IPS-NIHi11 (cell line): Measurements from ENCODE around the gene PLEKHG4.

Experiments
- DNase-seq: peaks from one replicate; pipeline ENCODE4 v3.0.0; 2012; ENCODE audit warnings: mixed read lengths, low spot score

PLEKHG4 gene, protein sequence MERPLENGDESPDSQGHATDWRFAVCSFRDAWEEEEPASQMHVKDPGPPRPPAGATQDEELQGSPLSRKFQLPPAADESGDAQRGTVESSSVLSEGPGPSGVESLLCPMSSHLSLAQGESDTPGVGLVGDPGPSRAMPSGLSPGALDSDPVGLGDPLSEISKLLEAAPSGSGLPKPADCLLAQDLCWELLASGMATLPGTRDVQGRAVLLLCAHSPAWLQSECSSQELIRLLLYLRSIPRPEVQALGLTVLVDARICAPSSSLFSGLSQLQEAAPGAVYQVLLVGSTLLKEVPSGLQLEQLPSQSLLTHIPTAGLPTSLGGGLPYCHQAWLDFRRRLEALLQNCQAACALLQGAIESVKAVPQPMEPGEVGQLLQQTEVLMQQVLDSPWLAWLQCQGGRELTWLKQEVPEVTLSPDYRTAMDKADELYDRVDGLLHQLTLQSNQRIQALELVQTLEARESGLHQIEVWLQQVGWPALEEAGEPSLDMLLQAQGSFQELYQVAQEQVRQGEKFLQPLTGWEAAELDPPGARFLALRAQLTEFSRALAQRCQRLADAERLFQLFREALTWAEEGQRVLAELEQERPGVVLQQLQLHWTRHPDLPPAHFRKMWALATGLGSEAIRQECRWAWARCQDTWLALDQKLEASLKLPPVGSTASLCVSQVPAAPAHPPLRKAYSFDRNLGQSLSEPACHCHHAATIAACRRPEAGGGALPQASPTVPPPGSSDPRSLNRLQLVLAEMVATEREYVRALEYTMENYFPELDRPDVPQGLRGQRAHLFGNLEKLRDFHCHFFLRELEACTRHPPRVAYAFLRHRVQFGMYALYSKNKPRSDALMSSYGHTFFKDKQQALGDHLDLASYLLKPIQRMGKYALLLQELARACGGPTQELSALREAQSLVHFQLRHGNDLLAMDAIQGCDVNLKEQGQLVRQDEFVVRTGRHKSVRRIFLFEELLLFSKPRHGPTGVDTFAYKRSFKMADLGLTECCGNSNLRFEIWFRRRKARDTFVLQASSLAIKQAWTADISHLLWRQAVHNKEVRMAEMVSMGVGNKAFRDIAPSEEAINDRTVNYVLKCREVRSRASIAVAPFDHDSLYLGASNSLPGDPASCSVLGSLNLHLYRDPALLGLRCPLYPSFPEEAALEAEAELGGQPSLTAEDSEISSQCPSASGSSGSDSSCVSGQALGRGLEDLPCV

DNA sequence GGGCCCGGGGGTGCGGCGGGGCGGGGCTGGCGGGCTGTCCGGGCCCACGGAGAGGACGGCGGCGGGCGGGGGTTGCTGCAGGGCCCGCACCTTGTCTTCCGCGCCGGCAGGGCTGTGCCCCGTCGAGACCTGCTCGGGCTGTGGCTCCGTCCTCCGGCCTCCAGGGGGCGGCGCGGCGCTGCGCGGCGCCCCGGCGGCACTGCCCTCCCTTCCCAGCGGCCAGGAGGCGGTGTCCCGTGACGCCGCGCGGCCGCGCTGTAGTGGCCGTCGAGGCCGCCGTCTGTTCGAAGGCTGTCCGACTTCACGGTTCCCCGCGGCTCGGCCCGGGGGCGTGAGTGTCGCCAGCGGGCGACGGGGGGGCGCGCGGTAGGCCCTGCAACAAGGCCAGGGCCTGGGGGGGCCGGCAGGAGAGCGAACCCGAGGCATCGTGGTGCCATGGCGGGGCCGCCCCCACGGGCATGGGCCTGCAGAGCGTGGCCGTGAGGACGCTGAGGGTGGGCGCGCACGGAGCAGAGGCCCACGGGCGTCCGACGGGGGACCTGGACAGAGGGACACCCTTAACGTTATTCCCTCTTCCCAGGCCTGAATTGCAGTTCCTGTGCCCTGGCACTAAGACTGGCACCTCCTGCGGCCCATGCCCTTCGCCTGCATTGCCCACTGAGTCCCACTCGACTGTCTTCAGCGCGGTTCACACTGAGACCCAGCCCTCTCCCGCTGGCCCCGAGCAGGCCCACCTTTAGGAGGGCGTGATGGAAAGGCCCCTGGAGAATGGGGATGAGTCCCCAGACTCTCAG is at the start of gene PLEKHG4:
Gene PLEKHG4 (plus strand): TSS at position 237 of the 794 bp plus-strand sequence. CDS start 513 bp downstream, at position 750.
- peak; percentile 99 for DNase-seq

DNA sequence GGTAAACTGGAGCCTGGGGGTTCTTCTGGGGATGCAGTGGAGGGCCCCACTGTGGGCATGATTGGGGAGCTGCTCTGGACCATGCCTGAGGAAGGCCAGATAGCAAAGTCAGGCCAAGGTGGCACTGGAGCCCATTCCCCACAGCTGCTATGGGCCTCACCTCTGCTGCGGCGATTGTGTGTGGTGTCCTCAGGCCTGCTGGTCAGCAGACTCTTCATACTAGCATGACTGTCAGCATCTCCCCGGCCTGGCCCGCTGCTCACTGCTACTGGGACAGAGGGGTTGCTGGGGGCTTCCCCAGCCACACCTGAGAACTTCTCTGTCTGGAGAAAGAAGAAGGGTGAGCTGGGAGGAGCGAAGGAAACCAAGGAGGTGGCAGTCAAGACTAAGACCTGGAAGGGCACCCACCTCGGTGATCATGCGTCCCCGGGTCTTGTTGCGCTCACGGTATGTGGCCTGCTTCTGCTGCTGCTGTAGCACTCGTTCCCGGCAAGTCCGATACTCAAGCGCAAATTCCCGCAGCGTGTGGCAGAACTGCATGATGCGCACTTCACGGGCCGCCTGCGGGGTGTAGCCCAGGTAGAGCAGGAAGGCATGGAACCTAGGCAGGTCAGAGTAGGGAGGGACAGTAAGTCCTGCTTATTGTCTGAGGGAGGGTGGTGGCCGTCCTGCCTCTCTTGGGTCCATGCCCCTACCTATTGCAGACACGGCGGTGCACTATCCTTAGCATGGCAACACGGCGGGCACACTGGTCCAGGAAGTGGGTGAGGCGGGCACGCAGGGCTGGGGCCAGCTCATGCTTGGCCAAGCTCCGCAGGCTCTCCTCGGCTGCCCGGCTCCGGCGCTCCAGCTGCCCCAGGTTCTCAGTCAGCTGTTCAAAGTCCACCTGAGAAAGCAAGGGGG is 49.2 kb upstream of the PLEKHG4 start:
- no peak for DNase-seq

DNA sequence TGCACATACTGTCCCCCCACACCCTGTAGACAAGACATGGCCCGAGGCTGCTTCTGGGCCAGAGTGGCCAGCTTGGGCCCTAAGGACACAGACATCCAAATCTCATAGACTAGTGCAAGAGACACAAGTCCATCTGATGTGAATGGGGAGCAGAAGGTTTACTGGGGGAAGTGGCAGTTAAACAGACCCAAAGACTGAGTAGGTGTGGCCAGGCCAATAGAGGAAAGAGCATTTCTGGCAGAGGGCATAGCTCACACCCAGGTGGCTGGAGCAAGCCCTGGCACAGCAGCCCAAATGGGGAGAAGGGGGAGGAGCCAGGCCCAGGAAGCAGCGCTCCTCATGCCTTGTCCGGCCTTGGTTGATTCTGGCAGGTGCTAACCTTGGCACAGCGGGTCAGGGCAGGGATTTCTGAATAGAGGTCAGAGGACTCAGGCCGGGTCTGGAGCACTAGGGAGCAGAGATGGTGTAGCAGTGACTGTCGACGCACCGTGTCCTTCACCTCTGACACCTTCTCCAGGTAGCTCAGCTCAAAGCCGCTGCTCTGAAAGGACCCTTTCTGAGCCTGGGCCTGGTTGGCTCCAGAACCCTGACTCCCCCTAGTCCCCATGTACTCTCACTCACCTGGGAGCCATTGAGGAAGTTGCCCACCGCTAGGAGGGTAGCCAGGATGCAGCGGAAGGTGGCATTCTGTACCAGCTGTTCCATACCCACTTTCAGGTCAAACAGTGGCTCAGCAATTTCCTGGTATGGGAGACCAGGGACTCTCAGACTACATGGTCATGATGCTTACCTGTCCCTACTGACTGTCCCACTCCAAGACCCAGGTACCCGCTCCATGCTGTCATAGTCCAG is 48.3 kb upstream of the PLEKHG4 start:
- no peak for DNase-seq

DNA sequence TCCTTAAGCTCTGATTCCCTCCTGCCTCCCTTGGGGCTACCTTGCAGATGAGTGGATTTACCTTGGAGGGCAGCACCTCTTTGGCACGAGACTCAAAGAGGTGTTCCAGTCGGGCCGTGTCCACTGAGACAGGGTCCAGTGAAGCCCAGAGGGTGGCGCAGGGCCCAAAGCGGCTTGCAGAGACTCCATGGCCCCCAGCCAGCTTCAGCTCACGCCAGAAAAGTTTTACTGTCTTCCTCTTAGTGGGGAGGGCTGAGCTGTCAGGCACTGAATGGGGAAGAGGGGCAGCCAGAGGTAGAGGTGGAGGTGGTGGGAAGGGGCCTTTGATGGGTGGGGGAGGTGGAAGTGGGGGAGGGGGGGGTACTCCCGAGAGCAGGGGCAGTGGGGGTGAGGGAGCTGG is 45.7 kb upstream of the PLEKHG4 start:
- no peak for DNase-seq

DNA sequence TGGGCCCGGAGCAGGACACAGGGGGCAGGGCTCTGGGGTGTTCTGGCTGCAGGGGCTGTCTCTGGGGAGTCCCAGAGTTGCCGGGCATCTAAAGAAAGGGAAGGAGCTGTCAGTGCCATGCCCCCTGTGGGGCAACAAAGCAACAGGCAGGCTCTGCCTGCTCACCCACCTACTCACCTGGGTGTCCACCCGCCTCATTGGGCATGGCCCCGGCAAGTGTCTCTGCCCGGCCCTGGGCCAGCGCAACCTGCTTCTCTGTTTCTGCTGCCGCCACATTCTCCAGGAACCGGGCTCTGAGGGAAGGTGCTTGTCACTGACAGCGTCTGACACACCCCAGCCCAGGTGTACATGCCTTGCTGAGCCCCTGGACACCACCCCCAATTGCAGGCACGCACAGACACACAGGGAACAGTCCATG is 45.1 kb upstream of the PLEKHG4 start:
- no peak for DNase-seq

DNA sequence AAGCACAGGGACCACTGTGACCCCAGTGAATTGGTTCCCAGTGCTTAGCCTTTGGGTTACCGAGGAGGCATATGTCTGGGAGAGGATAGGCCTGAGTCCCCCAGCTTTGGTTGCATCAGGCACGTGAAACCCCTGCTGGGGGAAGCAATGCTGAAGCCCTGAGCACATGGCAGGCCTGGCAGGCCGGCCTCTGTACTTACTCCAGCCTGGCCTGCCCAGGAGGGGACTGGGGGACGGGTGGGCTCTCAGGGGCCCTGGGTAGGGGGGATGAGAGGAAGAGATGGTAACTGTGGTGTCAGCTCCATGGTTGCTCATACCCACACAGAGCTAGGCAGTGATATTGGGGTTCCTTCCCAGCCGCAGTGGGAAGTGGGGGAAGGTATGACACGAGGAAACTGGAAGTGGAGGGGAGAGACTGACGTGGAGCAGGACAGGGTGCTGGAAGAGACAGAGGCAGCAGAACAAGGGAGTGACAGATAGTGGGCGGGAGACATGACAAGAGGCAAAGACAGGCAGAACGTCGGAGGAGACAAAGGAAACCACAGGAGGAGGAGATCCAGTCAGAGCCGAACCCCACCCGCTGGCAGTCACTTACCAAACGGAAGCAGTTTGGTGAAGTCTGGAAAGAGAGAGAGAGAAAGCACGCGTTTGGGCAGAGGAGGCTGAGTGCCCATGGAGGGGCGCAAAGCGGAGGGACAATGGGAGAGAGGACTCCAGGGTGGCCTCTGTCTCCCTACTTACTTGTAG is 43.3 kb upstream of the PLEKHG4 start:
- DNase-seq = no peak

DNA sequence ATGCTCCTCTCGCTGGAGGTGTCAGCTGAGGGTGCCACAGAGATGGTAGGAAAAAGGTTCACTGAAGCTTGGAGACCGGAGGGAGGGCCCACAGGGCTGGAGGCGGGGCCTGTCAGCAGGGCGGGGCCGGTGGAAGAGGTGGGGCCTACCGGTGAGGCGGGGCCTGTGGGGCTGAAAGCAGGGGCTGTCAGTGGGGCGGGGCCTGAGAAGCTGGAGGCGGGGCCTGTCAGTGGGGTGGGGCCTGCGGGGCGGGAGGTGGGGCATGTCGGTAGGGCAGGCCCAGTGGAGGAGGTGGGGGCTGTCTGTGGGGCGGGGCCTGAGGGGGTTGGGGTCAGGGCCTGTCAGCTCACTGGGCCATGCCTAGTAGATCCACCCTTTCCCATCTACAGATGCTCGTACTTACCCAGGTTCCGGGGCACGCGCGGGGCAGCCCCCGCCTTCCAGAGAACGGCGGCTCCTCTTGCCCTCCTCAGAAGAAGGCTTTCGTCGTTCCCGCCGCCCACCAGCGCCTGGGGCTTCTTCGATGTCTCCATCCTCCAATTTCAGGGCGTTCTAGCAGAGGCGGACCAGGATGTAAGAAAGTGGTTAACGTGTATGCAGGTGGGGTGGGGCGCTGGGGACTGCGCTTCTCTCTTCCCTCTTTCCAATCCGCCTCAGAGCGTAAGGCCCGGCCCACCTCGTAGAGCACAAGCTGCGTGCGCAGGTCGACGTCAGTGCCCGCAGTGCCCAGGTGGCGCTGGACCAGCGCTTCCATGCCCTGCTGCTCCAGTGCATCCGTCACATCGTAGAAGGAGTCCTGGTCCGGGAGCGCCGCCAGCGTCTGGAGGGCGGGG is 42.6 kb upstream of the PLEKHG4 start:
- peak; percentile 98 for DNase-seq

DNA sequence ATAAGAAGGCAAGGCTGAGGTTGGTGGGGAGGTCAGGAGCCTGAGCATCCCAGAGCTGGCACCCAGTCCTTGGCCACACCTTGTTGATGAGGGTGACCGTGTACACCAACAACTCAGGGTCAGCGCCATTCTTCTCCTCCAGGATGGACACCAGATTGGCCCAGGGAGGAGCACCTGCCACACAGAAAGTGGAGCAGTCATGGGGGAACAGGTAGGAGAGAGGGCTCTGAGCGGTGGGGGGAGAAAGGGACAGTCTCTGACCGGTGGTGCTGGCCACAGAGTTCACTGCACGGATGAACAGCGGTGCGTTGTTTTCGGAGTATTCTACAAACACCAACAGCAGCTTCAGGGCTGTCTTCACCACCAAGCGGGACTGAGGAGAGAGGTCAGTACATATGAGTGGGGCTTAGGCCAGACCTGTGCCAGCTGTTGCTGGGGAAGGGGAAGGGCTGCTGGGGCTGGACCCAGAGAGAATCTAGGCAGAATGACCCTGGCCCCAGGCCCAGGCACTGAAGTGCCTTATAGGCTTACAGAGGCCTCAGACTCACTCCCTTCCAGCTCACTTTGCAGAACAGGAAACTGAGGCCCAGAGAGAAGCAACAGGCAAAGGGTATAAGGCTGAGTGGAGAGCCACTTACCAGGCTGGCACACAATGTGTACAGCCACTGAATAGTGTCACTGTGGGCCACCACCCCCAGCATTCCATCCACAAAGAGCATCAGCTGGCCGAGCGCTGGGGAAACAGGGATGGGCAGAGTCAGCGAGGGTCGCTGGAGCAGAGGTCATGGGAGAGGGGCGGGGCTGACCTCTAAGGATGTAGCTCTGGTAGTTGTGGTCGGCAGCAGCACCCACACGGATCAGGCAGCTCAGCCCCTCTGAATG is 41.7 kb upstream of the PLEKHG4 start:
- no peak for DNase-seq

DNA sequence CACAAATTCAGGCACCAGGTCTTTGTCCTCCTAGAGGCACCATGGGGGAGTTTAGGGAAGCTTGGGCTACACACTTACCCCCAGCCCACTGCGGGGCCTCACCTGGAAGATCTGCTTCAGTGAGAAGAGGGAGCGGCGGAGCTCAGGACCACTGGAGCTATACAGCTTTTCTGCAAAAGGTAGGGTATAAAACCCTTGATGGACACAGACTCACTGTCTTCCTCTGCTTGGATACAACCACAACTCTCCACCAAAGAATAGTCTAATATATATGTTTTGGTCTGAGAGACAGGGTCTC is 41.1 kb upstream of the PLEKHG4 start:
- DNase-seq = no peak

DNA sequence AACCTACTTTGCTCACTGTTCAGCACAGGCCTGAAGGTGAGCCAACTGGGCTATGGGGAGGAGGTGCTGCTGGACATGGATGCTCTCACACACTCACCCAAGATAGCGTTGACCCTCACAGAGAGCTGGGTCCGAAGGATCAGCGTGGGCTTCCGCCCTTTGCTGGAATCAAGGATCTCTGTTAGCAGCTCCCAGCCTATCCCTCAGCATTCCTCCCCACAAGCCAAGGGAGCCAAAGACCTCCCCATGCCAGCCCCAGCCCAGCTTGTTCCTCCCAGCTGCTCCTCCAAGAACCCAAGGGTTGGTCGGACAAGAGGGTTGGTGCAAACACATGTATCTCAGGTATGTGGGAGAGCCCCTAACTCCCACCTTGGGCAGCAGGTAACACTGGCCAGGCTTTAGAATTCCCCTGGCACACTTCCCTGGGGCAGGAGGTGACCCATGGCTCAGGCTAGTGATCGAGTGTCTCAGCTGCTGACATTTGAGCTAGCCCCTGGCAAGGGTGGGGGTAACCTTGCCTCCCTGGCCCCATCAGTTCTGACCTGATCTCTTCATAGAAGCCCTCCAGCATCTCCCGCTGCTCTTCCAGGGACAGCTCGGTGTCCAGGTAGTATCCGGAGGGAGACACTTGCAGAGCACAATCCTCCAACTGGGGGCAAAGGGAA is 40.4 kb upstream of the PLEKHG4 start:
- DNase-seq = no peak

DNA sequence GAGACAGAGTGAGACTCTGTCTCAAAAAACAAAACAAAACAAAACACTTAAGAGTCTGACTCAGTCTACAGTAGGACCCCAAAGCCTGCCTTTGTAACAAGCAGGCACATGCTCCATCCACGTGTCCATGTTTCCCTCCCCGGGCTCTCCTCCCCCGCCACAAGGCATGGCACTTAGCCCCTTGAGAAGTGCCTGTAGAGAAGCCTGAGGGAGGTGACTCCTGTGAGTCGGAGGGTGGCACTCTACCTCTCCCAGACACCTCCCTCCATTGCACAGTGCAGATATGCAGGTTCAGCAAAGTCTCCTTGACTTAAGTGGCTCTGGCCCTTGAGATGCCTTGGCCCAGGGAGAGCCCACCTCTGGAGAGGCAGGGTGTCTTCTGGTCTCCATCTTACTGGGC is 38.8 kb upstream of the PLEKHG4 start:
- DNase-seq = no peak

DNA sequence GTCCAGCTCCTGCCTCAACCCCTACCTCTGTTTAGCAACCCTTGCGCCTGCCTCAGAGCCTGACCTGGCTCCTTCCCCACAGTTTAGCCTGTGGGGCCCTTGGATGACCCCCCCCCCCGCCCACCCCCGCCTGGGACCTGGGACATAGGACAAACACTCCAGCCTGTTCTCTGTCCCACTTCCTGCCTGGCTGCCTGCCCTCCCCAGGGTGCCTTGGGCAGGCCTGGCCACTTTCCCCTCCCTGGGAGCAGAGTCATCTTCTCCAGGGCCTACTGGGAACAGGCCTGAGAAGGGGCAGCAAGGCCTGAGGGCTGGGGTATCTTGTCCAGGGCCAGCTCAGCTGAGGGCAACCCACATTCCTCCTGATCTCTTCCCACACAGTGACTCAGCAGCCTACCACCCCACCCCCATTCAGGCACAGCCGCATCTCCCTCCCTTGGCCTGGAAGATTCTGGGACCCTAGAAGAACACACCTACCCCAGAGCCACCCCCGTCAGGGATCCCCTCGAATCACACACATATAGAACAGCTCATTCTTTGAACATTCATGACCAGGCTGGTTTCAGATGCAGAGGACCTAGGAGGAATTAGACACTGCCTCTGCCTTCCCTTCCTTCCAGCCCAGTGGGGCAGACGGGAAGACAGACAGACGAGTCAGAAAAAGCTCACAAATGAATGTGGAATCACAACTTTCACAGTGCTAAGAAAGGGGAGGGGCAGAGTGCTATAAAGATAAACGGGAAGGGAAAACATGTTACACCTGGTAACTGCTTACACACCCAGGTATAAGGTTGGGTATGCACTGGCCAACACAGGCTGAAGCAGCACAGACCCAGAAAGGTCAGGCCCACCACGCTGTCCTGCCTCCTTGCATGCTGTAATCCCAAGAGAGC is 38.1 kb upstream of the PLEKHG4 start:
- DNase-seq = peak; percentile 37

DNA sequence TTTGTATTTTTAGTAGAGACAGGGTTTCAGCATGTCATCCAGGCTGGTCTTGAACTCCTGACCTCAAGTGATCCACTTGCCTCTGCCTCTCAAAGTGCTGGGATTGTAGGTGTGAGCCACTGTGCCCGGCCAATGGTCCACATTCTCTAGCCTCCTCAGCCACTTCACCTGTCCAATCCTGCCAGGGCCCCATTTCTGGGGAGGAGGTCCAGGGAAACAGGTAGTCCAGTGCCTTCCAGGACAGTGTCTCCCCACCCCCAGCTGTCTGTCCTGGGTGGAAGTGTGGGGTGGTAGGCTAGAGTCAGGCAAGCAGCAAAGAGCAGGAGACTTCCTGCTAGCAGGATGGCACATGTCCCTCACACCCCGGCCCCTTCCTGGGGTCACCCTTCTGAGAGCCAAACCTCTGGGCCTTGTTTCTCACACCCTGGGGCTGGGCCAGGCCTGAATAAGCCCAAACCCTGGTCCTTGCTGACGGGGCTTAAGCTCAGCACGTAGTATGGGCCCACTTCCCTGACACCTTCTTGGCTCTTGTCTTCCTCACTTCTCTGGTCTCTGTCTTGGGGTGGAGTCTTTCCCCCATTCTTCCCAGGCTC is 37.1 kb upstream of the PLEKHG4 start:
- DNase-seq = no peak

DNA sequence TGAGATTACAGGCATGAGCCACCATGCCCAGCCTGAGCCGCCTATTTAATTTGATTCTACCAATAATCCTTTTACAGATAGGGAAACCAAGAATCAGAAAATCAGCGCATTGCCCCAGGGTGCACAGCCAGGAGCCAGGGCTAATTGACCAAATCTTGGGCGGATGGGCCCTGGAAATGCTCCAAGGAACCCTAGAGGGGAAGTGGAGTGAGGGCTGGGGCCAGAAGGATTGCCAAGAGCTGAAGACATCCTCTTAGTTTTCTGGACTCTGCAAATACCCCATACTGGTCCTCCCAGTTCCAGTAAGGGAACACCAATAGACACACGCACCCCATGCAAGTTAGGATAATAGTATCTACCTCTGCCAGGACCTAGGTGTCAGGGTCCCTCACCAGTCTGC is 35.9 kb upstream of the PLEKHG4 start:
- no peak for DNase-seq
